GM18508 (cell line): ENCODE measurements around the gene MMP27.
"Not testable (repeated sequence)": the region's sequence is repeated elsewhere in the genome, so short reads cannot be mapped to it uniquely, and the experiment has no call there.

Source experiments
- ATAC-seq: cut with Tn5 transposase; IDR thresholded peaks from one replicate; pipeline ENCODE4 v1.9.1; 2021; ENCODE audit warnings: moderate number of reproducible peaks; ENCODE audit not compliant: insufficient read depth, unreplicated experiment

MMP27 gene

GRCh38 chr11:102705626-102706025, at the start of gene MMP27:
TSS of gene MMP27 (minus strand) at chr11:102705769. CDS start at chr11:102705714, 55 bp downstream.
- no peak for ATAC-seq

DNA sequence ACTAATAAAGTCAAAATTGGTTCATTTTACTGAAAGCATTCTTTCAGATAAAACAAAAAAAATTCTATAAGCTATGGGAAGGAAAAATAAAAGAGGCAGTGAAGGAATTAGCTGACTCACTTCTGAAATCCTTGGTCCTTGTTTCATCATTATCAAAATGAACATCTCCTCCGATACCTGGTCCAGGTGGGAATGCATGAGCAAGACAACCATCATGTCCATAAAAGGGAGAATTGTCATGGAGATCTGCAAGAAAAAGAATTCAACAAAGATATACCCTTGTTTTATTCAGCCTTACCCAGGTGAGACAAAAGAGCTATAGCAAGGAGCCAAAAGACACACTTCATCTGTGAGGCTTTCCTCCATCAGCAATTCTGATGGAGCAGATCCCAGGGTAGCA, 47.7 kb upstream of the MMP27 start:
- no peak for ATAC-seq

DNA sequence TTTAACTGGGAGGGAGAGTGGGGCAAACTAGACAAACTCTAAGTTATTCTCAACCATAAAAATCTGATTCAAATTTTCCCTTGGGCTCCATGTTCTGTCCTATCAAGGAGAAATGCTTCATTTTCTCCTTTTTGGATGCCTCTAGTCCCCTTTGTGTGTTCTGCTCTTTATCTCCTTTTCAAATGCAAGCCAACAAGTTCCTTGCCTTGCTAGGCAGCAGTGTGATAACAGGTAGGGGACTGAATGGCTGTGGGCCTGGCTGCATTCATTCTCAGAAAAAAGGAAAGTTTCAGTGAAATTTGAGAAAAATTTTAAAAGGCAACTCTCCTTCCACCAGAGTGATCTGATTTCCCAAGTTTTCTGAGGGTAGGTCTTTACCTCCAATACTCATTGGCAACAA, 46.1 kb upstream of the MMP27 start:
- no peak for ATAC-seq

DNA sequence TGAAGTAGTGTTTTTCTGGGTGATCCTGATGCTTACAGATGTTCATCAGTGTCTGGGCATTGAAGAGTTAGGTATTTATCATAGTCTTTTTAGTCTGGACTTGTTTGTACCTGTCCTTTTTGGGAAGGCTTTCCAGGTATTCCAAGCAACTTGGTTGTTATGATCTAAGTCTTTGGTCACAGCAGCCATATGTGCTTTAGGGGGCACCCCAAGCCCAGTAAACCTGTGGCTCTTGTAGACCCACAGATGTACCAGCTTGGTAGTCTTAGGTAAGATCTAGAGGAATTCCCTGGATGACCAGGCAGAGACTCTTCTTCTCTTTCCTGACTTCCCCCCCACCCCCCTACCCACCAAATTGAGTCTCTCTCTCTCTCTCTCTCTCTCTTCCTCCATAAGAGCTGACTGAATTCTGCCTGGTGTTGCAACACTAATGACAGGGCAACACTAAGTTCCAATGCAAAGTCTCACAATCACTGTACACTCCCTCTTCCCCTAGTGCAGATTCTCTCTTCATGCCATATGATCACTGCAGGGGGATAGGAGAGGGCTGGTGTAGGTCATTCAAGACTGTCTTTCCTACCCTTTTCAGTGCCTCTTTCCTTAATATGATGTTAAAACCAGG, 43.6 kb upstream of the MMP27 start:
- ATAC-seq: no peak

- ATAC-seq: not testable (repeated sequence)
These were observed 41.4 kb upstream of the MMP27 start for GRCh38 chr11:102746746-102747578.

DNA sequence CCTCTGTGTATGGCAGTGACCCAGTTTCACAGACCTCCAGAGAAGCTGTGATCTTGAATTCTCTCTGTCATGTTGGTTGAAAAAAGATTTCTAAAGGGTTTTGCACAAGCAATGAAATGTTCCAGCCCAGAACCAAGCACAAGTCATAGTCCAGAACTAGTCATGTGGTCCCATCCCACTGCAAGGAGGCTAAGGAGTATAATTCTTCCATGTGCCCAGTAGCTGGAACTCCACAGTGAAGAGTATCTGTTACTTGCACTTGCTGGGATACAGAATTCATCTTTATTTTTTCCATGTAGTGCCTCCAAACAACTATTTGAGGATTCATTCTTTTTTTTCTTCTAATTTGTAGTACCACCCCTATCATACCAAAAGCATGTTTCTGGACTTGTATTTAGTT, 29.1 kb upstream of the MMP27 start:
- ATAC-seq: no peak

GRCh38 chr11:102733232-102733875, 27.8 kb upstream of the MMP27 start:
- no peak for ATAC-seq

GRCh38 chr11:102730944-102731343, 25.4 kb upstream of the MMP27 start:
- ATAC-seq: not testable (repeated sequence)

DNA sequence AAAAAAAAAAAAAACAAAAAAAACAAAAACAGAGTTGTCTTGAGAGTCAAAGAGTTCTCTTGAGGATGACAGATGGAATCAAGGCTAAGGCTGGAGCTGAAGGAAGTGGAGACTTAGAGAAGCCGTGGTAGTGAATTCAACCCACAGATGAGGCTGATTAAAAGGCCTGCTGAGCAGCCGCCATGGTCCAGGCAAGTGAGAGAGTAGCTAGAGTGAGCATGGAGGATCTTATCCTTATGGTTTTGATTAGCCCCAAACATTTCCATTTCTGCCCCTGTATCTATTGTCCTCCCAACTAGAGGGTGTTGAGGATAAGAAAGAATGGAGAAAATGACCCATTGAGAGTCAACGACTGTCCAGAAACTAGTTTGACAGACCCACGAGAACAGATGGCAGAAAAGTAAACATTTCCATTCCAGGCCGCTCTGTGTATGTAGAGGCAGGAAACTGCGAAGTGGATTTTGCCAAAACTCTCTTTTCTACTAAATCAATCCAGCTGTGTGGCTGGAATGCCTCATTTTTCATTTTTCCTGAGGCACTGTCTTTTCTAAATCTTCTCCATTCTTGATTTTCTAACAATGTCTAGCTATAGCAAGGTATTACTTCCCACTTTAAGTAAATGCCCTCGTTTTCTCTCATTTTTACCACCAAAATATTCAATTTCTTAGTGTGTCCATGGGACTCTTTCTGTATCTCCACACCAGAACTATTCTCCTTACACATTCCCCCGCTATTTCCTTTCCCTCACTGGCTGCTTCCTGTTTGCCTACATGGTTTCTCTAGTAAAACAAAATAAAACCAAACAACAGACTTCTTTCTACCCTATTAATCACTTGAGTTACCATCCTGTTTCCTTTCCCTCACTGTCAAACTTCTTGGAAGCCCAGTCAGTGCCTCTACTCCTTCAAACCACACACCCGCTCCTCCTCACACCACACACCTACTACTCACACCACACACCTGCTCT, 24.6 kb upstream of the MMP27 start:
- ATAC-seq: no peak

DNA sequence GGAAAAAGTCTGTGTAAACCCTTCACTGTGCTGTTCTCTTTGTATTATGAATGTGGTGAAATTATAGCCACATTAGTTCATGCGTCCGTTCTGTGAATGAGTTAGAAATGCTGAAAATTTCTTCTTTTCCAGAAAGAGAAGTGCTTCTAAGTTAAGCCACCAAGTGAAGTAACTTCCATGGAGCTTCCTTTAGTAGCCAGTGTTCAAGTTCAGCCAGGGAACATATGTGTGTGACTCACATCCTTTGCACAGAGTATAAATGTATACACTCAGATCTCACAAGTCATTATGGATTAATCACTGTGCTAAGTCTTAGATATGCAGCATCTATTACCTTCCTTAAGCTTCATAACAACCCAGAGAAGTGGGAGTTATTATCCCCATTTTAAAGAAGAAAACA, 22.3 kb upstream of the MMP27 start:
- ATAC-seq: no peak

- ATAC-seq: no peak
These were observed 19.4 kb upstream of the MMP27 start, which contains the start of gene MMP8 for GRCh38 chr11:102724904-102725500. TSS of gene MMP8 (minus strand) at chr11:102724954. CDS start at chr11:102724855, 99 bp downstream.

DNA sequence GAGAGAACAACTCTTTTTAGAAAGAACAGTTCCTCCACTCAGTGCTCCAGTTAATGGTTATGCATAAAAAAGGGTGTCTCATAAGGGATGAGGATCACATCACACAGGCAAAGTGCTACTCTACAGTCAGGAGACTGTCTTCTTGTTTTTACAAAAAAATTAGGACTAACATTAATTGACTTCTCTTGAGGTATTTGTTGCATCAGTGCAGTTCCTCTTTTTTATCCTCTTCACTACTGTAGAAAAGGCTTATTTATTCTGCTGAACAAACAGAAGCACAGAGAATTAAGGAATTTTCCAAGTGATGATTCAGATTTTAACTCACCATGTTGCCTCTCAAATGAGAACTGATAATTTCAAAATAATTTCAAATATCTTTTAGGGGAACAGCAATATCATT, 17.3 kb upstream of the MMP27 start:
- ATAC-seq: no peak

GRCh38 chr11:102719620-102720277, 14.2 kb upstream of the MMP27 start:
- no peak for ATAC-seq

- ATAC-seq: no peak
These were observed 11.7 kb upstream of the MMP27 start for GRCh38 chr11:102717280-102717679.

DNA sequence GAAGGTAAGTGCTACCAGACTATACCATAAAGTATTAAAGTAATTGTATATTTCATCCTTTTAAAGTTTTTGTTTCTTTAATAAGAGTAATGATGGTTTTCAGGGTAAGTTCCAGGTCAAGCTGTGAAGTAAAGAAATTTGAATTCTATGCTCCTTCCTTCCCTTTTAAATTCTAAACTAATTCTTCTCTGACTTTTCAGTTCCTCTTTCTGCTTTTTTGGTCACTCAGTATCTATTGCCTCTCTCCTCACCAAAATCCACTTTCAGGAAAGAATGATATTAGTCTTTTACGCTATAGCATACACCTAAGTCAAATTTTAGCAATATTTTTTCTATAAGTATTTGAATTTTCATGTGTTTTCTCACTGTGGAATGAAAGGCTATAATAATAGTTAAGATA, 11.0 kb upstream of the MMP27 start:
- ATAC-seq: no peak

DNA sequence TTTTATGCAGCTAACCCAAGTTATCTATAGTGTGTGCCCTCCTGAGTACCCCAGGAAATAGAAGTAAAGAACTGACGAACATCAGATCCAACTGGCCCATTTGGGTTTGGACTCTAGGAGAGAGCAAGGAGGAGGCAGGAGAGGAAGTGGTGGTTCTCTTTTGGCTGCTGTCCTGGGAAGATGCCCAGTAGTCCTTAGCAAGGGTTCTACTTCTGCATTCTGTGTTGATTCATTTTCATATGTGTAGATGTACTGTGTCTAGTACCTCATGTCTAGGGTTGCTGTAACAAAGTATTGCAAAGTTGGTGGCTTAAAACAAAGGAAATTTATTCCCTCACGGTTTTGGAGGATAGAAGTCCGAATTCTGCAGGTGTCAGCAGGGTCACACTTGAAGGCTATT, 6.6 kb upstream of the MMP27 start:
- ATAC-seq: no peak

- no peak for ATAC-seq
These were observed 3.8 kb upstream of the MMP27 start for GRCh38 chr11:102709201-102709945.

- no peak for ATAC-seq
These were observed 3.1 kb upstream of the MMP27 start for GRCh38 chr11:102708654-102709053.

- ATAC-seq: no peak
These were observed 728 bp downstream of the MMP27 start for GRCh38 chr11:102704841-102705240.
